ENCODE measurements around the gene RHOF.

GRCh38 chr12:121816925-121817647, 23.6 kb upstream of the RHOF start:
- TF ChIP-seq KDM3A (CRISPR knock-in tag; IDR thresholded peaks at IDR 0.05; ENCODE audit: low read depth) (no peak), BCLAF1 (IDR thresholded peaks at IDR 0.05) (no peak), XRCC5 (optimal IDR thresholded peaks at IDR 0.05; ENCODE audit: low read length) (no peak), GTF2F1 (IDR thresholded peaks at IDR 0.05; ENCODE audit: low read length) (no peak), CTCF (CRISPR knock-in tag; IDR thresholded peaks at IDR 0.05) (no peak)

All from HepG2 (cell line).